Hepatocyte (in vitro differentiated cells): ENCODE data around the gene CTNNA2.

Experiments used
- EZH2 ChIP-seq: fragments of 200-600 bp; sonication (generic); IDR thresholded peaks from 2 replicates; pipeline ENCODE4 v1.6.1; 2016; ENCODE audit warnings: antibody characterized with exemption, mild to moderate bottlenecking, borderline replicate concordance
- TF ChIP-seq, protein P1 (sequence below): fragments of 200-600 bp; sonication (generic); IDR thresholded peaks from 2 replicates; pipeline ENCODE4 v1.5.1; 2016; ENCODE audit warnings: antibody characterized with exemption, mild to moderate bottlenecking; ENCODE audit not compliant: poor library complexity

DNA sequence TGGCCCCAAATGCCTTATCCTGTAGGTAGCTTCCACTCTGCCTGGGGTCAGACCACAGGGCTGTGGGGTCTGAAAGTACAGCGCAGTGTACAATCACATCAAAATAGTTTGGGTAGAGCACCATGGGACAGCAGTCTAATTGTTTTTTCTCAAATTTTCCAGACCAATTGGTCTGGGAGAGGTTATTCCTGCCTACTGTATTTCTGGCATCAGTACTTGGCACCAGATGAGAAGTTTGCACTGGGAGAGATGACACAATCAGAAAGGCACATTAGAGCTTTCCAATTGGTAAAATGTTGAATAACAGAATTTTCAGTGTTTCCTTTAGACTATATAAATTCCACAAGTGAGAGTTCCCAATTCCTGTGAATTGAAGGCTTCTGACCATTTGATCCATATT lies 822.6 kb downstream of the CTNNA2 start:
- TF ChIP-seq EZH2 = no peak
- TF ChIP-seq, protein P1, sequence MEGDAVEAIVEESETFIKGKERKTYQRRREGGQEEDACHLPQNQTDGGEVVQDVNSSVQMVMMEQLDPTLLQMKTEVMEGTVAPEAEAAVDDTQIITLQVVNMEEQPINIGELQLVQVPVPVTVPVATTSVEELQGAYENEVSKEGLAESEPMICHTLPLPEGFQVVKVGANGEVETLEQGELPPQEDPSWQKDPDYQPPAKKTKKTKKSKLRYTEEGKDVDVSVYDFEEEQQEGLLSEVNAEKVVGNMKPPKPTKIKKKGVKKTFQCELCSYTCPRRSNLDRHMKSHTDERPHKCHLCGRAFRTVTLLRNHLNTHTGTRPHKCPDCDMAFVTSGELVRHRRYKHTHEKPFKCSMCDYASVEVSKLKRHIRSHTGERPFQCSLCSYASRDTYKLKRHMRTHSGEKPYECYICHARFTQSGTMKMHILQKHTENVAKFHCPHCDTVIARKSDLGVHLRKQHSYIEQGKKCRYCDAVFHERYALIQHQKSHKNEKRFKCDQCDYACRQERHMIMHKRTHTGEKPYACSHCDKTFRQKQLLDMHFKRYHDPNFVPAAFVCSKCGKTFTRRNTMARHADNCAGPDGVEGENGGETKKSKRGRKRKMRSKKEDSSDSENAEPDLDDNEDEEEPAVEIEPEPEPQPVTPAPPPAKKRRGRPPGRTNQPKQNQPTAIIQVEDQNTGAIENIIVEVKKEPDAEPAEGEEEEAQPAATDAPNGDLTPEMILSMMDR = no peak
